Stimulated activated CD8-positive, alpha-beta memory T cell treated with anti-CD3 and anti-CD28 coated beads, Interleukin-2, amount 100 ng/mL, for 1 hour (primary cell): Measurements from ENCODE around the gene ASAP3.
A peak's percentile ranks its signal among the peaks of the same experiment; 100 is the strongest.
"Not testable (repeated sequence)": the region's sequence is repeated elsewhere in the genome, so short reads cannot be mapped to it uniquely, and the experiment has no call there.

Source experiments
- DNase-seq, 2 donors: peaks; one replicate each; pipeline ENCODE4 v3.0.0-alpha.2; 2020; ENCODE audit warnings: low read depth in 2 of 2

The ASAP3 gene

GRCh38 chr1:23514111-23514679, 30.2 kb upstream of the ASAP3 start:
- no peak for DNase-seq

GRCh38 chr1:23509896-23510295, 25.9 kb upstream of the ASAP3 start:
- no peak for DNase-seq

DNA sequence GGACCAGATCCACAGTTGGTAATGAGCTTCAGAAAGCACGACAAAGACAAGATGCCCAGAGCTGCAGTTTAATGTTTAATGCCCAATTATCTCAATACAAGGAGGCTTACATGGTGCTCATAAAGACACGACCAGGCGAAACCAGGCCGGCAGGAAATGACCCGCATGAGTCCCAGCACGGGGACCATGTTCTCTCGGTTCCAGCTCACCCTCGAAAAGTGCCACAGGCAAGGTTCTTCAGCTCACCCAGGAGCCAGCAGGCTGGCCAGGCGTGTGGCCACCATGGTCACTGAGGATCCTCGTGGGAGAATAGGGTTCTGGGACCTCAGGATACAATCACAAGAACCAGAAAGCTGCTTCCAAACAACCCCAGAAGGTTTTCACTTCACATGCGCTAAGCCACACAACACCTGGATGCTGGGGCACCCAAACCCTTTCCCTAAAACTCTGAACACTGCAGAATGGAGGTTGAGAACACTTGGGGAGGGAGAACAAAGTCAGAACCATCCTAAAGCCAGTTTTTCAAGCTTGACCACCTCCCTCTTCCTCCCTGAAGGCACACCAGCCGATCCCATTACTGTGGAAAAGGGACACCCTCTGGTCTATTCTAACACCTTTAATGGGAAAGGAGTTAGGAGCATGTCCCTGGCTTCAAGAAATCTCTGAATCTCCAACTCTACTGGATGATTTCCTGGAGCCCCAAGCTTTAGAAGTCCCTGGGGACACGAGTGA, 22.6 kb upstream of the ASAP3 start:
- DNase-seq: no peak

DNA sequence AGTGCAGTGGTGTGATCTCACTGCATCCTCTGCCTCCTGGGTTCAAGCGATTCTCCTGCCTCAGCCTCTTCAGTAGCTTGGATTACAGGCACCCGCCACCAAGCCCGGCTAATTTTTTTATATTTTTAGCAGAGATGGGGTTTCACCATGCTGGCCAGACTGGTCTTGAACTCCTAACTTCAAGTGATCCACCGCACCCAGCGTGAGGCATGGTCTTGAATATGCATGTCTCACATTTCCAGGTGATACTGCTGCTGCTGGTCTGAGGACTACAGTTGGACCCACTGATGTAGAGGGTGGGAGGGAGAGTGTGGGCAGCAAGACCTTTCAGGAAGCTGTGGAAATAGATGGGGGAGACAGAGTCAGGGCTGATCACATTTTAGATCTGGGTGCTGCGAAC, 21.9 kb upstream of the ASAP3 start:
- DNase-seq: no peak

DNA sequence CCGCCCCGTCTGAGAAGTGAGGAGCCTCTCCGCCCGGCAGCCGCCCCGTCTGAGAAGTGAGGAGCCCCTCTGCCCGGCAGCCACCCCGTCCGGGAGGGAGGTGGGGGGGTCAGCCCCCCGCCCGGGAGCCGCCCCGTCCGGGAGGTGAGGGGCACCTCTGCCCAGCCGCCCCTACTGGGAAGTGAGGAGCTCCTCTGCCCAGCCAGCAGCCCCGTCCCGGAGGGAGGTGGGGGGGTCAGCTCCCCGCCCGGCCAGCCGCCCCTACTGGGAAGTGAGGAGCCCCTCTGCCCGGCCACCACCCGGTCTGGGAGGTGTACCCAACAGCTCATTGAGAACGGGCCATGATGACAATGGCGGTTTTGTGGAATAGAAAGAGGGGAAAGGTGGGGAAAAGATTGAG, 20.2 kb upstream of the ASAP3 start:
- not testable (repeated sequence) for DNase-seq

DNA sequence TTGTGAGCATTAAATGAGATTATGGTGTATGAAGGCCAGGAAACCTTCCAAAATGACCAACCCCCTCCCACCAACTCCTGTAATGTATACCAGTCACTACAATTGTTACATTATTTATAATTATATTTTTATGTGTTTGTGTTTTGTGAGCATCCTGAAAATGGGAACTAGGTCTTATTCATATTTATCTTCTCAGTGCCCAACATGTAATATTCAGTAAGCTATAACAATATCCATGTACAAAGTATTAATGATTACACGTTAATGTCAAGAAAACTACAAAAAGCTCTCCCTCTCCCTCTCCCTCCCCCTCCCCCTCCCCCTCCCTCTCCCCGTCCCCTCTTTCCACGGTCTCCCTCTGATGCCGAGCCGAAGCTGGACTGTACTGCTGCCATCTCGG, 19.0 kb upstream of the ASAP3 start:
- DNase-seq: no peak

- DNase-seq: no peak
These were observed 16.5 kb upstream of the ASAP3 start for GRCh38 chr1:23500466-23500865.

DNA sequence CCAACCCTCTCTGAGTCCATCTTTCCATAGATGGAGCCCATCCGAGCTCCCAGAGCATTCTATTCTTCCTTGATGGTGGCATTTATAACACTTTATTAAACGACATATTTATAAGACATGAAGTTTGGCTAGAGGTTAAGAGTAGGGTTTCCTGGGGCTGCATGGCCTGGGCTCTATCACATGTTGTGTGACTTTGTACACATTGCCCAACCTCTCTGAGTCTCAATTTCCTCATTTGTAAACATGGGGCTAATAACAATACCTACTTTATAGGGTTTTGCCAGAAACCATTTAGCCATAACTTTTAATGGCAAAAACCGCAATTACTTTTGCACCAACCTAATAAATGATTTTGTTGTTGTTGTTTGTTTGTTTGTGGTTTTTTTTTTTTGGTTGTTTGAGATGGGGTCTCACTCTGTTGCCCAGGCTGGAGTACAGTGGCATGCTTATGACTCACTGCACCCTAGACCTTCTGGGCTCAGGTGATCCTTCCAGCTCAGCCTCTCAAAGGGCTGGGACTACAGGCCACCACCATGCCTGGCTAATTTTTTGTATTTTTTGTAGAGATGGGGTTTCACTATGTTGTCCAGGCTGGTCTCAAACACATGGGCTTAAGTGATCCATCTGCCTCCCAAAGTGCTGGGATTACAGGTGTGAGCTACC, 13.9 kb upstream of the ASAP3 start:
- no peak for DNase-seq

DNA sequence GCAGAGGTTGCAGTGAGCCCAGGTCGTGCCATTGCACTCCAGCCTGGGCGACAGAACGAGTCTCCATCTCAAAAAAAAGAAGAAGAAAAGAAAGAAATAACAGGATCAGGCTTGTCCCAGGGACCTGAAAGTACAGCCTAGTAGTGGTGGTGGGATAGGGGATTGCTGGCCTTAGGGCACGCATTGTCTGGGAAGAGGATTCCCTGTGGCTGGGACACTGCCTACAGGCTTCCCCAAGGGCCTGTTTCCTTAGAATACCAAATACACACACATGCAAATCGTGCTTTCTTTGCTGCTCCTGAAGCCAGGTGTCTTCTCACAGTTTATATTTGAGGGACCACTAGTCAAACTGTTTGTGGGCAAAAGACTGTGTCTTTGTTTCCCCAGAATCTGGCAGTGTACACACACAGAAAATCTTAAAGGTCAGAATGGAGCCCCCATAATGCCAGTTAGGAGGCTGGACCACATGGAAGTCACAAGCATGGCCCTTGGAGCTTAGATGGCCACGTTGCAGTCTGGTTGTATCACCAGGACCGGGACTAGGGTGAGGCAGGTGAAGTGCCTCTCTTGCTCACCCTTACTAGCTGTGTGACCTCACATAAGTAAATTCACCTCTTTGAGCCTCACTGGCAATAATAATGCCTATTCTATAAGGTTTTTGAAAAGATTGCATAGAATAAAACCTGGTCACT, 12.7 kb upstream of the ASAP3 start:
- no peak for DNase-seq

DNA sequence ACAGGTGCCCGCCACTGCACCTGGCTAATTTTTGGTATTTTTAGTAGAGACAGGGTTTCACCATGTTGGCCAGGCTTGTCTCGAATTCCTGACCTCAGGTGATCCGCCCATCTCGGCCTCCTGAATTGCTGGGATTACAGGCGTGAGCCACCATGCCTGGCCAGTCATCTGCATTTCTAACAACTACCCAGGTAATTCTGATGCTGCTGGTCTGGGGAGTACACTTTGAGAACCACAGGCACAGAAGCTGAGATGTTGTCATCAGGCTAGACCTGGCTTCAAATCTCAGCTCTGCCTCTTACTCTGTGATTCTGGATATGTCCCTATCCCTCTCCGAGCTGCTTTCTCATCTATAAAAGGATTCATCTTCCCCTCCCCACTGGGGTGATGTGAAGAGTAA, 10.9 kb upstream of the ASAP3 start:
- not testable (repeated sequence) for DNase-seq

DNA sequence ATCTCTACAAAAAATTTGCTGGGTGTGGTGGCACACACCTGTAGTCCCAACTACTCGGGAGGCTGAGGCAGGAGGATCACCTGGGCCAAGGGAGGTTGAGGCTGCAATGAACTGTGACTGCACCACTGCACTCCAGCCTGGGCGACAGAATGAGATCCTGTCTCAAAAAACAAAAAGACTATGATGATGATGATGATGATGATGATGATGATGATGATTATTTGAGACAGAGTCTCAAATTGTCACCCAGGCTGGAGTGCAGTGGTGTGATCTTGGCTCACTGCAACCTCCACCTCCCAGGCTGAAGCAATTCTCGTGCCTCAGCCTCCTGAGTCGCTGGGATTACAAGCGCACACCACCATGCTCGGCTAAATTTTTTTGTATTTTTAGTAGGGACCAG, 8.8 kb upstream of the ASAP3 start:
- DNase-seq: not testable (repeated sequence)

DNA sequence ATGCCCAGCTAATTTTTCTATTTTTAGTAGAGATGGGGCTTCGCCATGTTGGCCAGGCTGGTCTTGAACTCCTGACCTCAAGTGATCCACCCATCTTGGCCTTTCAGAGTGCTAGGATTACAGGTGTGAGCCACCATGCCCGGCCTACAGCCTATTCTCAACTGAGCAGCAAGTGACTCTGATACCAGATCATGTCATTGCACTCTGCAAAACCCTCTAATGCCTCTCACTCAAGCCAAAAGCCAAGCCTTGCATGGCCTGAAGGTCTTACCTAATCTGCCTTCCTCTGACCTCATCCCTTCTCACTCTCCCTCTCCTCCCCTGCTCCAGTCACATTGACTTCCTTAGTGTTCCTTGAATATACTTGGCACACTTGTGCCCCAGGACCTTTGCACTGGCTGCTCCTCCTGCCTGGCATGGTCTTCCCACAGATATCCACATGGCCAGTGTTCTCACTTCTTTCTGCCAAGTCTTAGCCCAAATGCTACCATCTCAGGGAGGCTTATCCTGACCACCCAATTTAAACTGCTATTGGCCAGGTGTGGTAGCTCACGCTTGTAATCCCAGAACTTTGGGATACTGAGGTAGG, 8.2 kb upstream of the ASAP3 start:
- DNase-seq: no peak

DNA sequence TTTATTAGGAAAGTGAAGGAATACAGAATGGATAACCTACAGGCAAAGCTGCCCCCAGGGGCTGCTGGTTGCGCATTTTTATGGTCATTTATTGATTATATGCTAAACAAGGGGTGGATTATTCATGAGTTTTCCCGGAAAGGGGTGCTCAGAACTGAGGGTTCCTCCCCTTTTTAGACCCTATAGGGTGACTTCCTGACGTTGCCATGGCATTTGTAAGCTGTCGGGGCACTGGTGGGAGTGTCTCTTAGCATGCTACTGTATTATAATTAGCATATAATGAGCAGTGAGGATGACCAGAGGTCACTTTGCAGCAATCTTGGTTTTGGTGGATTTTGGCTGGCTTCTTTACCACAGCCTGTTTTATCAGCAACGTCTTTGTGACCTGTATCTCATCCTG, 5.9 kb upstream of the ASAP3 start:
- no peak for DNase-seq

DNA sequence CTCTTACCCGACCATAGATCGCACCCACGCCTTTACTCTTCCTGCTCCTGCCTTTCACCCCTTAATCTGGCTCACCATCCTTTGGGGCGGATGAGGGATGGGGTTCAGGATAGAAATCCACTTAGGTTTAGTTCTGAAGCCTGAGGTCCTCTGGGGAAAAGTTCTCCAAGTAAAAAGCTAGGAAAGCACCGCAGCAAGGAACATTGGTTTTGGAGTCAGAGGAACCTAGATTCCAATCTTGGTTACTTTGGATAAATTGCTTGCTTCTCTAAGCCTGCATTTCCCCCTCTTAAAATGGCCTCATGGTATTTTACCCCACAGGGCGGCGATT, 988 bp upstream of the ASAP3 start:
- DNase-seq: no peak

- DNase-seq: peak; percentile 69 to 86
These were observed 448 bp upstream of the ASAP3 start for GRCh38 chr1:23484253-23485001.

- no peak for DNase-seq
These were observed 2.1 kb downstream of the ASAP3 start for GRCh38 chr1:23481904-23482303.

DNA sequence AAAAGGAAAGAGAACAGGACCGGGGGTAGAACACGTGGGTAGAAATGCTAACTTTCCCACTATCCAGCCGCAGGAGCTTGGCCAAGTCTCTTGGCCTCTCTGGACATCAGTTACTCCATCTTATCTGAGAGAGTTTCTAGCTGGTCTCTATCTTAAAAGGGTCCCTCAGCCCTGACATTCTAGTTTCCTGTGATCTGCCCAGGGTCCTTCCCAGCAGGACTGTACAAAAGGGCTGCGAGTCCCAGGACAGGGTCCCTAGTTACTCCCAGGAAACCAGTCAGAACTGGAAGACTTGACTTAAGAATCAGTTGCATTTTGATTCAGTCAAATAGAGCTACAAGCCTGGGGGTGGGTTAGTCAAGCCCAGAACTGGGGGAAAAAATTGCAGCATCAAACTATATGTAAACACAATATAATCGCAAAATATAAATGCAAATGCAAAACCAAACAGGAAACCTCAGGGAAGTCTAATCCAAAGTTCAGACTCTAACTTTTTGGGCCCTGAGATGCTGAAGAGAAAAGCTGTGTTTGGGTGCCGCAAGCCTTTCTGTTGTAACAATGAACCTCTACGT, 2.9 kb downstream of the ASAP3 start:
- no peak for DNase-seq

- no peak for DNase-seq
These were observed 3.6 kb downstream of the ASAP3 start for GRCh38 chr1:23480187-23481025.

- no peak for DNase-seq
These were observed 4.4 kb downstream of the ASAP3 start for GRCh38 chr1:23479666-23479941.

- DNase-seq: no peak
These were observed 4.9 kb downstream of the ASAP3 start for GRCh38 chr1:23478896-23479665.
